ENCODE data around the gene RNASET2. TPM values are rescaled to one million over a fixed set of nuclear protein-coding genes. Genes with fewer than 3 reads are reported as not detected.
A peak's percentile ranks its signal among the peaks of the same experiment; 100 is the strongest.

The RNASET2 gene
- total and polyA plus RNA-seq, 2 of the 13 experiments (the other 11 are each of a cell fraction or from before 2014, with no cell fraction given), result 44.6 to 597 TPM

- TF ChIP-seq, protein P1, sequence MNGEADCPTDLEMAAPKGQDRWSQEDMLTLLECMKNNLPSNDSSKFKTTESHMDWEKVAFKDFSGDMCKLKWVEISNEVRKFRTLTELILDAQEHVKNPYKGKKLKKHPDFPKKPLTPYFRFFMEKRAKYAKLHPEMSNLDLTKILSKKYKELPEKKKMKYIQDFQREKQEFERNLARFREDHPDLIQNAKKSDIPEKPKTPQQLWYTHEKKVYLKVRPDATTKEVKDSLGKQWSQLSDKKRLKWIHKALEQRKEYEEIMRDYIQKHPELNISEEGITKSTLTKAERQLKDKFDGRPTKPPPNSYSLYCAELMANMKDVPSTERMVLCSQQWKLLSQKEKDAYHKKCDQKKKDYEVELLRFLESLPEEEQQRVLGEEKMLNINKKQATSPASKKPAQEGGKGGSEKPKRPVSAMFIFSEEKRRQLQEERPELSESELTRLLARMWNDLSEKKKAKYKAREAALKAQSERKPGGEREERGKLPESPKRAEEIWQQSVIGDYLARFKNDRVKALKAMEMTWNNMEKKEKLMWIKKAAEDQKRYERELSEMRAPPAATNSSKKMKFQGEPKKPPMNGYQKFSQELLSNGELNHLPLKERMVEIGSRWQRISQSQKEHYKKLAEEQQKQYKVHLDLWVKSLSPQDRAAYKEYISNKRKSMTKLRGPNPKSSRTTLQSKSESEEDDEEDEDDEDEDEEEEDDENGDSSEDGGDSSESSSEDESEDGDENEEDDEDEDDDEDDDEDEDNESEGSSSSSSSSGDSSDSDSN (CRISPR knock-in tag; IDR thresholded peaks at IDR 0.05), result peak; percentile 54; the same call in 1 of the 2 replicates
- no peak for TF ChIP-seq ZNF770 (CRISPR knock-in tag; IDR thresholded peaks at IDR 0.05)
- no peak for TF ChIP-seq CHD4 (IDR thresholded peaks at IDR 0.05; ENCODE audit: borderline replicate concordance, low read length)
- 0 out of 2 replicates have a peak, but pooled peaks have one; percentile 7 for TF ChIP-seq ZNF362 (CRISPR knock-in tag; IDR thresholded peaks at IDR 0.05; ENCODE audit: borderline replicate concordance)
- no peak for TF ChIP-seq ZFYVE20 (CRISPR knock-in tag; IDR thresholded peaks at IDR 0.05; ENCODE audit: borderline replicate concordance, low read depth)
- no peak; the same call in none of the 2 replicates for TF ChIP-seq ZNF234 (CRISPR knock-in tag; conservative IDR thresholded peaks at IDR 0.05)
- TF ChIP-seq KAT7 (CRISPR knock-in tag; IDR thresholded peaks at IDR 0.05; ENCODE audit: borderline replicate concordance), result 0 out of 2 replicates have a peak, but pooled peaks have one; percentile 58
- TF ChIP-seq POLR2AphosphoS2 (IDR thresholded peaks at IDR 0.05; ENCODE audit: low read depth, low read length), result no peak
- TF ChIP-seq ZNF44 (CRISPR knock-in tag; IDR thresholded peaks at IDR 0.05), result peak; percentile 21; the same call in 1 of the 2 replicates
- no peak for TF ChIP-seq RFXANK (CRISPR knock-in tag; IDR thresholded peaks at IDR 0.05)
- 0 out of 2 replicates have a peak, but pooled peaks have one; percentile 16 for TF ChIP-seq MTF2 (CRISPR knock-in tag; IDR thresholded peaks at IDR 0.05; ENCODE audit: borderline replicate concordance)
- TF ChIP-seq FOXJ3 (CRISPR knock-in tag; IDR thresholded peaks at IDR 0.05; ENCODE audit: borderline replicate concordance), result no peak
- no peak; the same call in 1 of the 2 replicates for TF ChIP-seq ZNF879 (CRISPR knock-in tag; IDR thresholded peaks at IDR 0.05)
- TF ChIP-seq RFX5 (IDR thresholded peaks at IDR 0.05; ENCODE audit: low read depth, low read length), result no peak
- no peak; the same call in 1 of the 2 replicates for TF ChIP-seq HOXA3 (CRISPR knock-in tag; IDR thresholded peaks at IDR 0.05)
- TF ChIP-seq, protein P2, sequence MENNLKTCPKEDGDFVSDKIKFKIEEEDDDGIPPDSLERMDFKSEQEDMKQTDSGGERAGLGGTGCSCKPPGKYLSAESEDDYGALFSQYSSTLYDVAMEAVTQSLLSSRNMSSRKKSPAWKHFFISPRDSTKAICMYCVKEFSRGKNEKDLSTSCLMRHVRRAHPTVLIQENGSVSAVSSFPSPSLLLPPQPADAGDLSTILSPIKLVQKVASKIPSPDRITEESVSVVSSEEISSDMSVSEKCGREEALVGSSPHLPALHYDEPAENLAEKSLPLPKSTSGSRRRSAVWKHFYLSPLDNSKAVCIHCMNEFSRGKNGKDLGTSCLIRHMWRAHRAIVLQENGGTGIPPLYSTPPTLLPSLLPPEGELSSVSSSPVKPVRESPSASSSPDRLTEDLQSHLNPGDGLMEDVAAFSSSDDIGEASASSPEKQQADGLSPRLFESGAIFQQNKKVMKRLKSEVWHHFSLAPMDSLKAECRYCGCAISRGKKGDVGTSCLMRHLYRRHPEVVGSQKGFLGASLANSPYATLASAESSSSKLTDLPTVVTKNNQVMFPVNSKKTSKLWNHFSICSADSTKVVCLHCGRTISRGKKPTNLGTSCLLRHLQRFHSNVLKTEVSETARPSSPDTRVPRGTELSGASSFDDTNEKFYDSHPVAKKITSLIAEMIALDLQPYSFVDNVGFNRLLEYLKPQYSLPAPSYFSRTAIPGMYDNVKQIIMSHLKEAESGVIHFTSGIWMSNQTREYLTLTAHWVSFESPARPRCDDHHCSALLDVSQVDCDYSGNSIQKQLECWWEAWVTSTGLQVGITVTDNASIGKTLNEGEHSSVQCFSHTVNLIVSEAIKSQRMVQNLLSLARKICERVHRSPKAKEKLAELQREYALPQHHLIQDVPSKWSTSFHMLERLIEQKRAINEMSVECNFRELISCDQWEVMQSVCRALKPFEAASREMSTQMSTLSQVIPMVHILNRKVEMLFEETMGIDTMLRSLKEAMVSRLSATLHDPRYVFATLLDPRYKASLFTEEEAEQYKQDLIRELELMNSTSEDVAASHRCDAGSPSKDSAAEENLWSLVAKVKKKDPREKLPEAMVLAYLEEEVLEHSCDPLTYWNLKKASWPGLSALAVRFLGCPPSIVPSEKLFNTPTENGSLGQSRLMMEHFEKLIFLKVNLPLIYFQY (CRISPR knock-in tag; IDR thresholded peaks at IDR 0.05; ENCODE audit: borderline replicate concordance), result no peak; the same call in 1 of the 2 replicates
- TF ChIP-seq ZBTB3 (CRISPR knock-in tag; IDR thresholded peaks at IDR 0.05; ENCODE audit: borderline replicate concordance, low read depth), result no peak
- TF ChIP-seq, protein P3, sequence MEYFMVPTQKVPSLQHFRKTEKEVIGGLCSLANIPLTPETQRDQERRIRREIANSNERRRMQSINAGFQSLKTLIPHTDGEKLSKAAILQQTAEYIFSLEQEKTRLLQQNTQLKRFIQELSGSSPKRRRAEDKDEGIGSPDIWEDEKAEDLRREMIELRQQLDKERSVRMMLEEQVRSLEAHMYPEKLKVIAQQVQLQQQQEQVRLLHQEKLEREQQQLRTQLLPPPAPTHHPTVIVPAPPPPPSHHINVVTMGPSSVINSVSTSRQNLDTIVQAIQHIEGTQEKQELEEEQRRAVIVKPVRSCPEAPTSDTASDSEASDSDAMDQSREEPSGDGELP (IDR thresholded peaks at IDR 0.05; ENCODE audit: borderline replicate concordance, low read depth), result peak; percentile 43; the same call in 1 of the 2 replicates
These were observed 896 bp upstream of the RNASET2 start (continued) for GRCh38 chr6:166957087-166957804.

Data from HepG2 (cell line).